HCT116 (cell line): ENCODE results near the gene GPR68. TPM values are rescaled to one million over a fixed set of nuclear protein-coding genes. Genes with fewer than 3 reads are reported as not detected.
A peak's percentile ranks its signal among the peaks of the same experiment; 100 is the strongest.

Experiments
- ATAC-seq: fragments of 200-7000 bp; cut with Tn5 transposase; 2 replicates; pipeline ENCODE4 v1.9.1; 2020; ENCODE audit warnings: mild to moderate bottlenecking, moderate library complexity
- BruUV-seq: library from RNA; stranded (reverse); fragments of 400-500 nt; replicated peaks from 2 replicates; lab custom pipeline; 2021; lab: Mats Ljungman, UMichigan
- CTCF ChIA-PET: fragments of 300-600 bp; sonication (Branson Sonifier 250); formaldehyde crosslinking; loops from one replicate; lab custom pipeline; 2021; ENCODE audit warnings: antibody characterized with exemption; lab: Charles Lee
- POLR2A ChIA-PET: fragments of 300-600, 350-600 bp; sonication (Branson Sonifier 250); formaldehyde crosslinking; loops from one replicate; lab custom pipeline; 2021; ENCODE audit warnings: antibody characterized with exemption; lab: Charles Lee
- RAD21 ChIA-PET, 2 experiments: fragments of 300-600 bp; sonication (Branson Sonifier 250); formaldehyde crosslinking; loops; one replicate each; lab custom pipeline; 2023; ENCODE audit warnings: low total read pairs in 2 of 2; ENCODE audit not compliant: uncharacterized antibody in 2 of 2, unreplicated experiment in 2 of 2, low non-redundant PET in 1 of 2; lab: Charles Lee
- DNase-seq: peaks from one replicate; pipeline ENCODE4 v3.0.0-alpha.2; 2010; ENCODE audit warnings: low read depth, low spot score
- H2AFZ ChIP-seq: fragments of 200-600 bp; shearing (Covaris generic), sonication (generic); 2 replicates; pipeline ENCODE4 v1.6.1; 2017; ENCODE audit warnings: low read depth, mixed run types, mixed read lengths, antibody characterized with exemption, low read length; ENCODE audit not compliant: poor library complexity, severe bottlenecking
- H3K27ac ChIP-seq: 2 replicates; pipeline ENCODE4 v1.5.1; 2012; ENCODE audit warnings: low read depth, low read length
- H3K27me3 ChIP-seq: fragments of 200-600 bp; sonication (generic); 2 replicates; pipeline ENCODE4 v1.6.1; 2016; ENCODE audit warnings: mixed run types, low read length, mixed read lengths; ENCODE audit not compliant: insufficient read depth
- H3K36me3 ChIP-seq, 2 experiments: fragments of 200-500 bp in 1 of 2; fragments of 200-600 bp in 1 of 2; sonication (Bioruptor generic) in 1 of 2; sonication (generic) in 1 of 2; 2 replicates each; pipeline versions ENCODE4 v1.5.1 to v1.6.1; 2014 to 2016; ENCODE audit warnings: low read length in 2 of 2, inconsistent platforms in 1 of 2, mixed read lengths in 1 of 2, mixed run types in 1 of 2; ENCODE audit not compliant: insufficient read depth in 2 of 2, control insufficient read depth in 1 of 2
- H3K4me1 ChIP-seq, 2 experiments: fragments of 200-600 bp in 1 of 2; sonication (generic) in 1 of 2; 2 replicates each; pipeline versions ENCODE4 v1.5.1 to v1.6.1; 2012 to 2017; ENCODE audit warnings: low read length in 2 of 2, inconsistent platforms in 1 of 2, mild to moderate bottlenecking in 1 of 2, mixed read lengths in 1 of 2, mixed run types in 1 of 2, moderate library complexity in 1 of 2; ENCODE audit not compliant: insufficient read depth in 2 of 2, control insufficient read depth in 1 of 2
- H3K4me2 ChIP-seq: fragments of 200-600 bp; sonication (generic); 2 replicates; pipeline ENCODE4 v1.6.1; 2017; ENCODE audit warnings: mixed run types, low read length, mixed read lengths
- H3K4me3 ChIP-seq, 2 experiments: fragments of 200-600 bp in 1 of 2; sonication (generic) in 1 of 2; replicated peaks in 1 of 2; 2 replicates each; pipeline ENCODE4 v1.5.1; 2011 to 2016; ENCODE audit warnings: low read length in 2 of 2, control low read depth in 1 of 2, low read depth in 1 of 2, mild to moderate bottlenecking in 1 of 2, mixed read lengths in 1 of 2, mixed run types in 1 of 2
- H3K79me2 ChIP-seq: fragments of 200-600 bp; sonication (generic); 2 replicates; pipeline ENCODE4 v1.6.1; 2017; ENCODE audit warnings: mild to moderate bottlenecking, mixed run types, low read length, moderate library complexity, mixed read lengths; ENCODE audit not compliant: insufficient read depth
- H3K9ac ChIP-seq: fragments of 200-600 bp; sonication (generic); 2 replicates; pipeline ENCODE4 v1.6.1; 2016; ENCODE audit warnings: low read length, mixed read lengths
- H3K9me2 ChIP-seq: fragments of 200-600 bp; sonication (generic), shearing (Covaris generic); 2 replicates; pipeline ENCODE4 v1.6.1; 2017; ENCODE audit warnings: mixed run types, mild to moderate bottlenecking, moderate library complexity; ENCODE audit not compliant: insufficient read depth
- H3K9me3 ChIP-seq, 2 experiments: fragments of 200-500 bp in 1 of 2; fragments of 200-600 bp in 1 of 2; sonication (Bioruptor generic) in 1 of 2; sonication (generic) in 1 of 2; 2 replicates each; pipeline ENCODE4 v1.6.1; 2014 to 2017; ENCODE audit warnings: low read length in 2 of 2, mixed read lengths in 2 of 2, inconsistent platforms in 1 of 2, low read depth in 1 of 2, mild to moderate bottlenecking in 1 of 2, mixed run types in 1 of 2, moderate library complexity in 1 of 2; ENCODE audit not compliant: control insufficient read depth in 1 of 2, insufficient read depth in 1 of 2
- H4K20me1 ChIP-seq: fragments of 200-600 bp; sonication (generic), shearing (Covaris generic); 2 replicates; pipeline ENCODE4 v1.6.1; 2017; ENCODE audit warnings: mixed run types, mild to moderate bottlenecking, moderate library complexity; ENCODE audit not compliant: insufficient read depth
- ATF3 ChIP-seq: IDR thresholded peaks from 2 replicates; pipeline ENCODE4 v1.6.1; 2012
- CBX3 ChIP-seq: IDR thresholded peaks from 2 replicates; pipeline ENCODE4 v1.6.1; 2012; ENCODE audit warnings: low read depth
- CEBPB ChIP-seq: IDR thresholded peaks from 2 replicates; pipeline ENCODE4 v1.6.1; 2012; ENCODE audit warnings: low read depth
- ELF1 ChIP-seq: IDR thresholded peaks from 2 replicates; pipeline ENCODE4 v1.6.1; 2012; ENCODE audit warnings: low read depth, borderline replicate concordance
- EZH2 ChIP-seq: fragments of 200-600 bp; sonication (generic); IDR thresholded peaks from 2 replicates; pipeline ENCODE4 v1.6.1; 2017; ENCODE audit warnings: antibody characterized with exemption, mixed run types
- EZH2phosphoT487 ChIP-seq: fragments of 200-600 bp; IDR thresholded peaks from 2 replicates; pipeline ENCODE4 v1.6.1; 2018; ENCODE audit warnings: antibody characterized with exemption, borderline replicate concordance
- FOSL1 ChIP-seq: IDR thresholded peaks from 2 replicates; pipeline ENCODE4 v1.6.1; 2012; ENCODE audit warnings: low read depth
- MAX ChIP-seq: IDR thresholded peaks from 2 replicates; pipeline ENCODE4 v1.6.1; 2012
- POLR2A ChIP-seq: IDR thresholded peaks from 2 replicates; pipeline ENCODE4 v1.7.0; 2011; ENCODE audit warnings: borderline replicate concordance; ENCODE audit not compliant: insufficient read depth, insufficient read length; ENCODE audit errors: extremely low read depth
- POLR2AphosphoS5 ChIP-seq: IDR thresholded peaks from 2 replicates; pipeline ENCODE4 v1.6.1; 2011; ENCODE audit warnings: mild to moderate bottlenecking, low read depth, low read length, moderate library complexity
- RAD21 ChIP-seq: IDR thresholded peaks from 2 replicates; pipeline ENCODE4 v1.6.1; 2012; ENCODE audit warnings: low read depth, mild to moderate bottlenecking
- SIN3A ChIP-seq: IDR thresholded peaks from 2 replicates; pipeline ENCODE4 v1.6.1; 2012; ENCODE audit warnings: low read depth
- SP1 ChIP-seq: IDR thresholded peaks from 2 replicates; pipeline ENCODE4 v1.6.1; 2012; ENCODE audit warnings: low read depth
- TCF7L2 ChIP-seq: IDR thresholded peaks from 2 replicates; pipeline ENCODE4 v1.7.0; 2011; ENCODE audit warnings: borderline replicate concordance, inconsistent platforms; ENCODE audit not compliant: insufficient read depth, insufficient read length; ENCODE audit errors: extremely low read depth
- YY1 ChIP-seq: IDR thresholded peaks from 2 replicates; pipeline ENCODE4 v1.6.1; 2011; ENCODE audit warnings: low read length, low read depth, moderate library complexity, mild to moderate bottlenecking; ENCODE audit not compliant: insufficient replicate concordance; ENCODE audit errors: extremely low read depth
- ZBTB33 ChIP-seq: IDR thresholded peaks from 2 replicates; pipeline ENCODE4 v1.6.1; 2011; ENCODE audit warnings: mild to moderate bottlenecking, low read length, moderate library complexity; ENCODE audit not compliant: insufficient replicate concordance; ENCODE audit errors: extremely low read depth
- ZFX ChIP-seq: fragments of 450-650 bp; IDR thresholded peaks from 2 replicates; pipeline ENCODE4 v1.6.1; 2017
- intact Hi-C: fragments of 100-400 bp; cut with micrococcal nuclease; formaldehyde crosslinking; loops from 2 replicates; pipeline ENCODE4 v1.10.0; 2022
- total RNA-seq: library from RNA; stranded (reverse); gene quantifications from one replicate; pipeline ENCODE4 v1.2.1, GENCODE V29; 2021; ENCODE audit not compliant: unreplicated experiment

Gene GPR68
- total RNA-seq, 1 experiment from 2014 or later, result not detected

- no peak for DNase-seq
- intact Hi-C loops, result no loop called here
- BruUV-seq, result no TSS peak
- Histone ChIP-seq H4K20me1 (no peaks in the 10 kb centered on the region), H3K79me2 (no peaks in the 10 kb centered on the region), H3K4me2 (no peak overlapping the region)
- TF ChIP-seq POLR2A (no peak), RAD21 (no peak), POLR2AphosphoS5 (peak; percentile 19; the same call in 1 of the 2 replicates)
- TF ChIP-seq, all 23 proteins: peak for 1
- H3K9me2 ChIP-seq, result no peaks in the 10 kb centered on the region
- H3K27ac ChIP-seq, result no peak overlapping the region
- no peak overlapping the region for H2AFZ ChIP-seq
- no peaks in the 10 kb centered on the region for H3K9me3 ChIP-seq
- H3K9ac ChIP-seq, result no peak overlapping the region
- ChIA-PET RAD21 (no interaction called here), POLR2A (no interaction called here), CTCF (no interaction called here)
- H3K27me3 ChIP-seq, result no peaks in the 10 kb centered on the region
- H3K4me3 ChIP-seq, result no peak overlapping the region
- no peaks in the 10 kb centered on the region for H3K4me1 ChIP-seq
- no peaks in the 10 kb centered on the region for H3K36me3 ChIP-seq
- ATAC-seq, result no peak
These were observed 10.3 kb downstream of the GPR68 start for GRCh38 chr14:91233936-91234790.

GRCh38 chr14:91232603-91233002 lies 11.9 kb downstream of the GPR68 start:
- Histone ChIP-seq H3K36me3 (no peaks in the 10 kb centered on the region), H3K4me2 (no peak overlapping the region), H3K9me3 (no peaks in the 10 kb centered on the region), H3K27me3 (no peaks in the 10 kb centered on the region), H4K20me1 (no peaks in the 10 kb centered on the region), H3K4me3 (no peak overlapping the region), H2AFZ (no peak overlapping the region), H3K79me2 (no peaks in the 10 kb centered on the region), H3K9me2 (no peaks in the 10 kb centered on the region), H3K4me1 (no peaks in the 10 kb centered on the region), H3K9ac (no peak overlapping the region), H3K27ac (no peak overlapping the region)
- no peak for ATAC-seq
- TF ChIP-seq RAD21 (no peak), CBX3 (no peak), FOSL1 (no peak), YY1 (no peak), ZBTB33 (no peak), ATF3 (no peak), SIN3A (no peak), TCF7L2 (no peak), MAX (no peak), ELF1 (no peak), EZH2 (no peak), CEBPB (no peak), POLR2A (no peak), SP1 (no peak), ZFX (no peak), EZH2phosphoT487 (no peak)
- intact Hi-C loops, result no loop called here
- RAD21 ChIA-PET, result no interaction called here
- CTCF ChIA-PET, result no interaction called here
- no TSS peak for BruUV-seq
- DNase-seq, result no peak
- POLR2A ChIA-PET, result no interaction called here
